ENCODE data around the gene CCNH. TPM values are rescaled to one million over a fixed set of nuclear protein-coding genes. Genes with fewer than 3 reads are reported as not detected.

Gene CCNH
- total RNA-seq, 1 experiment from 2014 or later = 64.3 TPM

DNA sequence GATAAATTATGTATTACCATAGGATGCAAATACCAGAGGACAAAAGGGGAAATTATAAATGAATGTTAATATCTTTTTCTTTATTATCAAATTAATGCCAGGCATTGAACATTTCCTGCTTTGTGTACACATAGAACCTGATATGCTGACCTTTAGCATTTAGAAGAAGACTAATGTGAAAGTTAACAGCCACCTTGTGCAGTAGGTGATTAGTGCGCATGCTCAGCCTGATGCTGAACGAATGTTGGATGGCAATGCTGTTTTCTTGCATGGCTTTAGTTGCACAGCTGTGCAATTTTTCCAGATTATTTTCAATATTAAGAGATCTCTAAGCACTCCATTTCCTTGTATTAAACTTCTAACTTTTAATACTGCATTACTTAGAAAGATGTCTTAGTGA lies 45.5 kb downstream of the CCNH start:
- DNase-seq (ENCODE audit: low spot score) = no peak
- H3K36me3 ChIP-seq (ENCODE audit: insufficient read depth, low read length, poor library complexity, severe bottlenecking) = peaks cover 5% of the 10 kb centered on the region
- no peak overlapping the region for H3K4me3 ChIP-seq (ENCODE audit: low read depth, low read length, poor library complexity, severe bottlenecking)
- intact Hi-C loops (cut with micrococcal nuclease; ENCODE audit: unreplicated experiment) = no loop called here
- no peaks in the 10 kb centered on the region for H3K4me1 ChIP-seq (ENCODE audit: insufficient read depth, low read length, poor library complexity, severe bottlenecking)
- H3K27me3 ChIP-seq (replicated peaks; ENCODE audit: insufficient read depth, low read depth, low read length, poor library complexity) = no peaks in the 10 kb centered on the region
- no peak overlapping the region for H3K27ac ChIP-seq (ENCODE audit: low read depth, low read length, poor library complexity, severe bottlenecking)
- no peaks in the 10 kb centered on the region for H3K9me3 ChIP-seq (ENCODE audit: low read depth, low read length, poor library complexity, severe bottlenecking)
- CTCF ChIA-PET = no interaction called here
- POLR2A ChIA-PET (ENCODE audit: low non-redundant PET) = no interaction called here
- BruUV-seq (replicated peaks) = no TSS peak
- no peak for TF ChIP-seq EZH2 (IDR thresholded peaks at IDR 0.05; ENCODE audit: borderline replicate concordance, low read depth, low read length, poor library complexity, severe bottlenecking)
- TF ChIP-seq, protein P1, sequence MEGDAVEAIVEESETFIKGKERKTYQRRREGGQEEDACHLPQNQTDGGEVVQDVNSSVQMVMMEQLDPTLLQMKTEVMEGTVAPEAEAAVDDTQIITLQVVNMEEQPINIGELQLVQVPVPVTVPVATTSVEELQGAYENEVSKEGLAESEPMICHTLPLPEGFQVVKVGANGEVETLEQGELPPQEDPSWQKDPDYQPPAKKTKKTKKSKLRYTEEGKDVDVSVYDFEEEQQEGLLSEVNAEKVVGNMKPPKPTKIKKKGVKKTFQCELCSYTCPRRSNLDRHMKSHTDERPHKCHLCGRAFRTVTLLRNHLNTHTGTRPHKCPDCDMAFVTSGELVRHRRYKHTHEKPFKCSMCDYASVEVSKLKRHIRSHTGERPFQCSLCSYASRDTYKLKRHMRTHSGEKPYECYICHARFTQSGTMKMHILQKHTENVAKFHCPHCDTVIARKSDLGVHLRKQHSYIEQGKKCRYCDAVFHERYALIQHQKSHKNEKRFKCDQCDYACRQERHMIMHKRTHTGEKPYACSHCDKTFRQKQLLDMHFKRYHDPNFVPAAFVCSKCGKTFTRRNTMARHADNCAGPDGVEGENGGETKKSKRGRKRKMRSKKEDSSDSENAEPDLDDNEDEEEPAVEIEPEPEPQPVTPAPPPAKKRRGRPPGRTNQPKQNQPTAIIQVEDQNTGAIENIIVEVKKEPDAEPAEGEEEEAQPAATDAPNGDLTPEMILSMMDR (conservative IDR thresholded peaks at IDR 0.05; ENCODE audit: low read depth, low read length) = no peak

DNA sequence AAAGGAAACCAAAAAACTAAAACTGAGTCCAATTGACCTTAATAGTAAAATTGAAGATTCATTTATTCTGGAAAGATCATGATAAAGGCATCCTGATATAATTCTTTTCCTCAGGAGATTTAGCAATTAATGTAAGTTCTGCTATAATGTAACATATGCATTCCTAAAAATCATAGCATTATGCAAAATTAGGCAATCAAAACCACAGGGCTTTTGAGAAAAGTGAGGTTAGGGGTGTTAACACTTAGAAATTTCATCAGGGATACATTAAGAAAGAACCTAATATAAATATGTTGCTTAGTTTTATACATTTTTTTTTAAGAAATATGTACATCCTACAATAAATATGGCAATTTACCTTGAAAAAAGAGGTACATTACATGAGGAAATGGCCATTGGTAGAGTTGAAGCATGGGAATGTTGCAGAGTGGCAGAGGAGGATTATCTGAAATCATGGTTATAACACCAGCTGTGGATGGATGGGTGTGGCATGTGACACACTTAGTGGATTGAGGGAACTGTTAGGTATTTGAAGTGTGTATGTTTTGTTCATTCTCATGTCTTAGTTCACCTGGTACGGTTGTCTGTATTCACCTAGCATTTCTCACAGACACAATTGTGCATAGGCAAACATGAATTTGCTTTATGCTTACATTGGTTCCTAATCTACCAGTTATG lies 51.1 kb downstream of the CCNH start:
- TF ChIP-seq, protein P1 (conservative IDR thresholded peaks at IDR 0.05; ENCODE audit: low read depth, low read length) = no peak
- TF ChIP-seq EZH2 (IDR thresholded peaks at IDR 0.05; ENCODE audit: borderline replicate concordance, low read depth, low read length, poor library complexity, severe bottlenecking) = no peak
- intact Hi-C loops (cut with micrococcal nuclease; ENCODE audit: unreplicated experiment) = no loop called here
- DNase-seq (ENCODE audit: low spot score) = no peak
- Histone ChIP-seq H3K27me3 (replicated peaks; ENCODE audit: insufficient read depth, low read depth, low read length, poor library complexity) (no peaks in the 10 kb centered on the region), H3K27ac (ENCODE audit: low read depth, low read length, poor library complexity, severe bottlenecking) (peak overlapping the region; percentile 71), H3K4me1 (ENCODE audit: insufficient read depth, low read length, poor library complexity, severe bottlenecking) (peaks cover 16% of the 10 kb centered on the region), H3K36me3 (ENCODE audit: insufficient read depth, low read length, poor library complexity, severe bottlenecking) (peaks cover 5% of the 10 kb centered on the region), H3K9me3 (ENCODE audit: low read depth, low read length, poor library complexity, severe bottlenecking) (no peaks in the 10 kb centered on the region), H3K4me3 (ENCODE audit: low read depth, low read length, poor library complexity, severe bottlenecking) (no peak overlapping the region)
- BruUV-seq (replicated peaks) = no TSS peak
- POLR2A ChIA-PET (ENCODE audit: low non-redundant PET) = no interaction called here
- CTCF ChIA-PET = no interaction called here

DNA sequence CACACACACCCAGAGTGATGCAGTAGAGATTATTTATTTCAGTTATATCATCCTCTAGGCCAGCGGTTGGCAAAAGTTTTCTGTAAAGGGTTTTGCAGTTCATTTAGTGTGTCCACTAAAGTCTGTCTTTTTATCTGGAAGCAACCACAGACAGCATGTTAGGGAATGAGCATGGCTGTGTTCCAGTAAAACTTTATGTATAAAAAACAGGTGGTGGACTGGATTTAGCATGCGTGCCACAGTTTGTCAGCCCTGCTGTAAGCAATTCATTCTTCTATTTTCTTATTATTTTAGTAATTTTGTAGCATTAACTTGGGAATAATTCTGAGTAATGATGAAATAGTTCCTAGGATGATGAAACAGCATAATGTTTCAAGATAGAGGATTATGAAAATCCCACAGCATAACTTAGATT lies 51.7 kb downstream of the CCNH start:
- Histone ChIP-seq H3K27ac (ENCODE audit: low read depth, low read length, poor library complexity, severe bottlenecking) (peak overlapping the region; percentile 71), H3K27me3 (replicated peaks; ENCODE audit: insufficient read depth, low read depth, low read length, poor library complexity) (no peaks in the 10 kb centered on the region), H3K36me3 (ENCODE audit: insufficient read depth, low read length, poor library complexity, severe bottlenecking) (peaks cover 5% of the 10 kb centered on the region), H3K9me3 (ENCODE audit: low read depth, low read length, poor library complexity, severe bottlenecking) (no peaks in the 10 kb centered on the region), H3K4me3 (ENCODE audit: low read depth, low read length, poor library complexity, severe bottlenecking) (no peak overlapping the region), H3K4me1 (ENCODE audit: insufficient read depth, low read length, poor library complexity, severe bottlenecking) (peaks cover 16% of the 10 kb centered on the region)
- BruUV-seq (replicated peaks) = no TSS peak
- intact Hi-C loops (cut with micrococcal nuclease; ENCODE audit: unreplicated experiment) = no loop called here
- POLR2A ChIA-PET (ENCODE audit: low non-redundant PET) = no interaction called here
- TF ChIP-seq EZH2 (IDR thresholded peaks at IDR 0.05; ENCODE audit: borderline replicate concordance, low read depth, low read length, poor library complexity, severe bottlenecking) = no peak
- TF ChIP-seq, protein P1 (conservative IDR thresholded peaks at IDR 0.05; ENCODE audit: low read depth, low read length) = no peak
- no peak for DNase-seq (ENCODE audit: low spot score)
- CTCF ChIA-PET = no interaction called here
